GM13976 (cell line): ENCODE data around the gene NDUFA11.

Experiments used
- DNase-seq: peaks from one replicate; pipeline ENCODE4 v3.0.0; 2012; ENCODE audit warnings: low spot score
- CTCF ChIP-seq: IDR thresholded peaks from 2 replicates; pipeline ENCODE4 v1.5.1; 2012; ENCODE audit warnings: borderline replicate concordance, mild to moderate bottlenecking; ENCODE audit not compliant: insufficient read depth; ENCODE audit errors: extremely low read depth, missing control alignments, control extremely low read depth
- in situ Hi-C: fragments of 300-500 bp; cut with MboI; formaldehyde crosslinking; loops from one replicate; pipeline ENCODE4 v1.12.0; 2022; ENCODE audit warnings: low sequenced_read_pairs, mixed read lengths, inconsistent platforms; ENCODE audit not compliant: unreplicated experiment

The NDUFA11 gene

DNA sequence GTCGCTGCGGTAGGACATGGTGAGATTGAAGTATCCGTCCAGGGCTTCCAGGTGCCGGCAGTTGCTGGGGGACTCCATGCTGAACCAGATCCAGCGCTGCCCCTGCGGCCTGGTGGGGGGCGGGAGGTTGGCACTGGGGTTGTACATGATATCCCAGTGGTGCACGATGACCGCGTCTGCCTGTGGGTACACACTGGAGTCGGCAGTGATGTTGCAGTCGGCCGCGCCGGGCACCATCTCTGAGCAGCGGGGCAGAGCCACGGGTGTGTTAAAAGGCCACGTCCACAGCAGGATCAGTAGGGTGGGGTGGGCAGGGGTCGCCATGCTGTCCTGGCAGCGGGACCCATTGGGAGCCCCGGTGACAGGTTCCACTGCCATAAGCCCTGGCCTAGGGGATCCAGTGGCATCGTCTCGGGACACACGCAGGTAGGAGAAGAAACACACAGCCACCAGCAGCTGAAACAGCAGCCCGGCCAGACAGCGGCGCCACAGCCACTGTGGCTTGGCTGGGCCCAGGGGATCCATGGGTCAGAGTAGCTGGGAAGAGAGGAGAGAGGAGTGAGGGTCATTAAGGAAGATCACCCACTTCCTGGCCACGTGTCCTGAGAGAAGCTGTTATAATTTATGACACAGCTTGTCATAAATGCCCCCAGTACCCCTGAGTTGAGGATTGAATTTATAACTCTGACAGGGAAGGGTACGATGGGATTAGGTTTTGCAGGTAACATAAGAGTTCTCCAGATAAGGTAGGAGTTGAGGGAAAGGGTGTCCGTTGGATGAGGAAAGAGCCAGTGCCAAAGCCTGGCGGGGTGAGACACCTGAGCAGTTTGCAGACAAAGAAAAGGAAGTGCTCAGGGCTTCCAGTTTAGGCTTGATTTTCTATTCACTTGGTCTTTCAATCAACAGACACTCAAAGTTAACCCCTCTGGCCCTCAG lies 36.1 kb downstream of the NDUFA11 start:
- in situ Hi-C loops: no loop called here
- no peak for TF ChIP-seq CTCF
- no peak for DNase-seq

GRCh38 chr19:5865772-5866171 lies 37.8 kb downstream of the NDUFA11 start:
- in situ Hi-C loops: no loop called here
- TF ChIP-seq CTCF: no peak
- DNase-seq: no peak

GRCh38 chr19:5864725-5865486 lies 38.7 kb downstream of the NDUFA11 start:
- TF ChIP-seq CTCF: no peak
- in situ Hi-C loops: no loop called here
- no peak for DNase-seq

GRCh38 chr19:5864013-5864720 lies 39.4 kb downstream of the NDUFA11 start:
- in situ Hi-C loops: no loop called here
- no peak for TF ChIP-seq CTCF
- no peak for DNase-seq

DNA sequence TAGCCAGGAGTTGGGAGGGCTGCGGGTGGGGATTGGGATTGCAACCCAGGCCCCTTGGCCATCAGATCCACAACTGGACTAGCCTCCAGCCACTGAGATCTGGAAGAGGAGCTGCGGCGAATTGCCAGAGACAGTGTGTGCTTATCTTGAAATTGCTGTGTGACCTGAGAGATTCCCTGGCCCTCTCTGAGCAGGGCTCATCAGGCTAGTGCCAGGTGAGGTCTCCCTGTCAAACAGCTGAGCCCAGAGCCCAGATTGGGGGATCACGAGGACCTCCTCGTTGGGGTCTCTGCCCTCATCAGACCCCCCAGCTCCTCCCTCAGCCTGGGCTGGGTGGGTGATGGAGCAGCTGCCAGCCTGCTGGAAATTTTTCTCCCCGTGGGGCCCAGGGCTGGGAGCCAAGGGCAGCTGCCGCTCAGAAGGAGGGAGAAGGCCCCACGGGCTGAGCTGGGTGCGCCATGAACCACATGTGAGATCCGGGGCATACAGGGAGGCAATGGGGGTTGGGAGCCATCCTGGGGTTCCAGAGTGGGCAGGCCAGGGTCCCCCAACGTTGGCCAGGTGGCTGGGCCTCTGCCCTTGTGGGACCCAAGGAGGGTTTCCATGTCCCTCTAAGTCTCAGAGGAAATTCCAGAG lies 40.4 kb downstream of the NDUFA11 start:
- in situ Hi-C loops: no loop called here
- no peak for DNase-seq
- no peak for TF ChIP-seq CTCF
